Cardiac fibroblast (primary cell): ENCODE data around the gene MORN4.

ENCODE experiments used
- DNase-seq, 2 donors: peaks; one replicate each; pipeline versions ENCODE4 v3.0.0 to v3.0.0-alpha.2; 2010; ENCODE audit warnings: low read depth in 2 of 2
- H3K4me3 ChIP-seq, 2 donors: replicated peaks in 1 of 2; 1 replicate in 1 of 2; 2 replicates in 1 of 2; pipeline ENCODE4 v1.5.1; 2011; ENCODE audit warnings: low read depth in 2 of 2, low read length in 2 of 2, mild to moderate bottlenecking in 2 of 2, moderate library complexity in 1 of 2
- TF ChIP-seq, protein P1 (sequence below): IDR thresholded peaks from one replicate; pipeline ENCODE4 v1.5.1; 2011; ENCODE audit warnings: low read depth, mild to moderate bottlenecking, low read length, inconsistent platforms

Gene MORN4

DNA sequence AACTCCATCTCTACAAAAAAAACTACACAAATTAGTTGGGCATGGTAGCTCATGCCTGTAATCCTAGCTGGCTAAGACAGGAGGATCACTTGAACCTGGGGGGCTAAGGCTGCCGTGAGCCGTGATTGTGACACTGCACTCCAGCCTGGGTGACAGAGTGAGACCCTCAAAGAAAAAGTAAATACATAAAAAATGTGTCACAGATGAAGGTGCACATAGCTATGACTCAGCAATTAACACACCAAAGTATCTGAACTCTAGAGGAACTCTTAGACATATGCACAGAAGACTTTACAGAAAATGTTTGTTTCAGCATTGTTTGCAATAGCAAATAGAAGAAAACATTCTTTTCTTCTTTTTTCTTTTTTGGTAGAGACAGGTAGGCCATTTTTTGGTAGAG, 35.5 kb downstream of the MORN4 start:
- no peak overlapping the region for H3K4me3 ChIP-seq
- TF ChIP-seq, protein P1, sequence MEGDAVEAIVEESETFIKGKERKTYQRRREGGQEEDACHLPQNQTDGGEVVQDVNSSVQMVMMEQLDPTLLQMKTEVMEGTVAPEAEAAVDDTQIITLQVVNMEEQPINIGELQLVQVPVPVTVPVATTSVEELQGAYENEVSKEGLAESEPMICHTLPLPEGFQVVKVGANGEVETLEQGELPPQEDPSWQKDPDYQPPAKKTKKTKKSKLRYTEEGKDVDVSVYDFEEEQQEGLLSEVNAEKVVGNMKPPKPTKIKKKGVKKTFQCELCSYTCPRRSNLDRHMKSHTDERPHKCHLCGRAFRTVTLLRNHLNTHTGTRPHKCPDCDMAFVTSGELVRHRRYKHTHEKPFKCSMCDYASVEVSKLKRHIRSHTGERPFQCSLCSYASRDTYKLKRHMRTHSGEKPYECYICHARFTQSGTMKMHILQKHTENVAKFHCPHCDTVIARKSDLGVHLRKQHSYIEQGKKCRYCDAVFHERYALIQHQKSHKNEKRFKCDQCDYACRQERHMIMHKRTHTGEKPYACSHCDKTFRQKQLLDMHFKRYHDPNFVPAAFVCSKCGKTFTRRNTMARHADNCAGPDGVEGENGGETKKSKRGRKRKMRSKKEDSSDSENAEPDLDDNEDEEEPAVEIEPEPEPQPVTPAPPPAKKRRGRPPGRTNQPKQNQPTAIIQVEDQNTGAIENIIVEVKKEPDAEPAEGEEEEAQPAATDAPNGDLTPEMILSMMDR: no peak
- DNase-seq: no peak

DNA sequence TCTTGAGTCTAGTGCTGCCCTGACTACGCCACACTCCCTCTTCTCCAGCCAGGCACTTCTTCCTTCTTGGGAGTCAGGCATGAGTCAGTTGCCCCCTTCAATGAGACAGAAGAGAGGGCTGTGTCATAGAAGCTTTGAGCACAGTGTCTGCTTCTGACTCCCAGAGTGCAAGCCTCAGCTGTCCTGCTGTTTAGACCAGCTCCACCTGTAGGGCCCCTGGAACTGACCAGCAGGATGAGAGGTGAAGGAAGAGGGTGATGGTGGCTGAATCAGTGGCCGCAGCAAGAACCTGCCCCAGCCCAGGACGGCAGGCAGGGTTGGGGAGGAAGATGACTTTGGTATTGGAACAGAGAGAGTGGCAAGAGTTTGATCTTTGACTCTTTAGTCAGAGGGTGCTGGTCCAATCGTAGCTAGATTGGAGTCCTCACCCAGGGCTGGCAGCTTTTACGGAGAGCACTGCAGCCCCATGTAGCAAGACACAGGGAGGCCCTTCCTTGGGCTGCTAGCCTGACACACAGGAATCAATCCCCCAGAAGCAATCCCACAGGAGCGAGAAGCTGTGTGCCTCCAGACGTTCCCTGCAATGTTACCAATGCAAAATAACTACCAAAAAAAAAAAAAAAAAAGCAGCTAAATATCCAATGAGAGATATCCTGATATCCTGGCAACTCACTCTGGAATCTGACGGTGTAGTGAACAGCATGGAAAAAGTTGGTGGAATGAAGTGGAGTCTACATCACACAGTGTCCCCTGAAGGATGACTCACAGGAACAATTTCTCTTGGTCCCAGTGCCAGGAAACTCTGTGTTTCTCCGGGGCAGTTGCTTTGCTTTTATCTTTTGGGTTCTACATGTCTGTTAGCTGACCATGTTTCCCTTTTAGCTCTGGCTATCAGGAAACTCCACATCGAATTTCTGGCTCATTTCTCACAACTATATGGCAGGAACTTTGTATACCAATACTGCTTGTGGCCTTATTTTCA, 36.9 kb downstream of the MORN4 start:
- DNase-seq: peak; percentile 87 to 93

DNA sequence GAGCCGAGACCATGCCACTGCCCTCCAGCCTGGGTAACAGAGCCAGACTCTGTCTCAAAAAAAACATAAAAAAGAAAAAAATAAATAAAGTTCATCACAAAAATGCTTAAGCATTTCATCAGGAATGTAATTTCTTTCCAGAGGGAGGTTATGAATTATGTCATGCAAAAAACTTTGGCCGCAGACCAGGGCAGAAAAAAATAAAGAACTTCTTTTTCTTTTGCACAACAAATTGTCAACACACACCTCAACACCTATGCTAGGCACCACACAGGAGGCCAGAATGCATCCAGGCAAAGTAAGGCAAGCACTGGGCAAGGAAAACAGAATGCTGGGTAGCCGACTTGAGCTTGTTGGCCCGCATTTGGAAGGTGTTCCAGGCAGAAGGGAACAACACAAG, 39.9 kb downstream of the MORN4 start:
- TF ChIP-seq, protein P1: no peak
- DNase-seq: peak; percentile 61
- no peak overlapping the region for H3K4me3 ChIP-seq

More for the DNA sequence above, 36.9 kb downstream of the MORN4 start:
- no peak overlapping the region for H3K4me3 ChIP-seq
- TF ChIP-seq, protein P1: peak; percentile 14

DNA sequence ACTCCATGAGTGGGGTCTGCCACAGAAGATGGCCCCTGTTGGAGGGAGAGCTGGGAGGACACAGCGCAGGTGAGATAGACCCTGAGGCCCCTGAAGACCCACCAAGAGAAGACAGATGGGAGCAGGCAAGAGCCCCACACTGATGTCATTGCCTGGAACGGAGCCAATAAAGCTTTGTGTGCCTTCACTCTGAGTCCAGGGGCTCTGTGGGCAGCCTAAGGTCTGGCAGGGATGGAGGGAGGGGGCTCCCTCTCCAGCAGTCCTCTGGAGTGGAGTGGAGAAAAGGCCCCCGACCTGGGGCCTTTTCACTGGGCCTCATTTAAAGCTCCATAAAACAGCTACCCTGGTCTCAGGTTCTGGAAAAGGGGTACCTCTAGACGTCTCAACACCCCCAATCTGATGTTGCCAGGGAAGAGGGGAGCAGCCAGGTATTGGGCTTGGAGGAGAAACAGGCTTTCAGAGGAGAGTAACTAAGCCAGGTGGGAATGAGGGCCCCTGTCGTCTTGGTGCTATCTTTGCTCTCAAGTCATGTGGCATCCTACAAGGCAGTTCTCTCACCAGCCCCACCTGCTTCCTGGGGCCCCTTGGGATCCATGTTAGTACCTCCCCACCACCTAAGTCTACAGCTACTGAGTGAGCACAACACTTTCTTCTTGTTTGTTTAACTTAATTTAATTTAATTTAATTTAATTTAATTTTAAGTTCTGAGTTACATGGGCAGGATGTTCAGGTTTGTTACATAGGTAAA, 42.4 kb downstream of the MORN4 start:
- DNase-seq: no peak
- TF ChIP-seq, protein P1: no peak
- no peak overlapping the region for H3K4me3 ChIP-seq

DNA sequence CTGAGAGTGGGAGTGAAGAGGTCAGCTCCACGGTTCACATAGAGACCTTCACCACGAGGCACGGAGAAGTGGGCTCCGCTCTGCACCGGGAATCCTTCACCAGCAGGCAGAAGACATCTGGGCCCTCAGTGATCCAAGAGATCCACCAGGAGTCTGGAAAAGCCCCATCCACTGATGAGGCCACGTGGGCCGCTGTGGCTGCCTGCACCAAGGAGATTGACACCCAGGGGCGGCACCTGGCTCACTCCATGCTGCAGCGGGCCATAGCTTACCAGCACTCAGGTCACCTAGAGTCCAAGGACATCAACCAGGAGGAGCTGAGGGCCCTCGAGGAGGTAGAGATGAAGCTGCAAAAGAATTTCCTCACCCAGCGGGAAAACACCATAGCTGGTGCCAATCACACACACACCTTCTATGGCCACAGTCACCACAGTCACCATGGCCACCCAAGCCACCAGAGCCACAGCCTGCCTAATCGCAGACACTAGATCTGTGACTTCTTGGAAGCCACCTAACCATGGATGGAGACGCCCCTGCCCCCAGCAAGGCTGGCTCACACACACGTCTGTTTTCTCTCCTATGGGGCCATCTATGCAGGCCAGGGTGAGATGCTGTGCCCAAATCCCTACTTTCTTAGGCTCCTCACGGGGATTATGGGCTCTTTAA, 43.1 kb downstream of the MORN4 start:
- TF ChIP-seq, protein P1: no peak
- H3K4me3 ChIP-seq: no peak overlapping the region
- no peak for DNase-seq

DNA sequence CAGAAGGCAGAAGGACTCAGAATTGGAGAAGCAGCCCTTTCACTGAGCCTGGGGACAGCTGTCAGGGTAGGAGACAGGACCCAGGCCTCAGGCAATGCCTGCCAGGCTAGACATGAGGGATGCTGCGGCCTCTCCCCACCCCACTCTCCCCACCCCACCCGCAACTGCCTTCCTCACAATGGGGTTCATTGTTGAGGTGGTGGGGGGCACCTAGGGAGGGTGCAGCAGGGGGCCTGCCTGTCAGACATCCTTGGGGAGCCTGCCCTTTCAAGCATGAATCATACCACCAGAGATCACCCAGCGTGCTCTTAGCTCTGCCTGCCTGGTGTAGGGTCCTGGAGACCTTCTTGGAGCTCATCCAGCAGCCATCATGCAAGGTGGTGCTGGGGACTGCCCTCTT, 43.8 kb downstream of the MORN4 start, which contains the start of gene C10orf62:
C10orf62 (plus strand) TSS at position 243 of the 400 bp plus-strand sequence. CDS start 177 bp downstream, outside the sequence.
- TF ChIP-seq, protein P1: no peak
- DNase-seq: no peak

More for the DNA sequence above, 43.8 kb downstream of the MORN4 start, which contains the start of gene C10orf62:
- H3K4me3 ChIP-seq: no peak within 1 kb of the TSS
